ENCODE data around the gene ADAMTS1.

Gene ADAMTS1

GRCh38 chr21:26835714-26836265 is 9.4 kb downstream of the ADAMTS1 start:
- Mint-ChIP-seq H3K4me3 (no peak overlapping the region), H3K4me1 (peaks cover 15% of the 10 kb centered on the region), H3K9me3 (no peaks in the 10 kb centered on the region), H3K27ac (no peak overlapping the region), H3K27me3 (peaks cover 35% of the 10 kb centered on the region)
- ATAC-seq (no peak), DNase-seq (no peak)

DNA sequence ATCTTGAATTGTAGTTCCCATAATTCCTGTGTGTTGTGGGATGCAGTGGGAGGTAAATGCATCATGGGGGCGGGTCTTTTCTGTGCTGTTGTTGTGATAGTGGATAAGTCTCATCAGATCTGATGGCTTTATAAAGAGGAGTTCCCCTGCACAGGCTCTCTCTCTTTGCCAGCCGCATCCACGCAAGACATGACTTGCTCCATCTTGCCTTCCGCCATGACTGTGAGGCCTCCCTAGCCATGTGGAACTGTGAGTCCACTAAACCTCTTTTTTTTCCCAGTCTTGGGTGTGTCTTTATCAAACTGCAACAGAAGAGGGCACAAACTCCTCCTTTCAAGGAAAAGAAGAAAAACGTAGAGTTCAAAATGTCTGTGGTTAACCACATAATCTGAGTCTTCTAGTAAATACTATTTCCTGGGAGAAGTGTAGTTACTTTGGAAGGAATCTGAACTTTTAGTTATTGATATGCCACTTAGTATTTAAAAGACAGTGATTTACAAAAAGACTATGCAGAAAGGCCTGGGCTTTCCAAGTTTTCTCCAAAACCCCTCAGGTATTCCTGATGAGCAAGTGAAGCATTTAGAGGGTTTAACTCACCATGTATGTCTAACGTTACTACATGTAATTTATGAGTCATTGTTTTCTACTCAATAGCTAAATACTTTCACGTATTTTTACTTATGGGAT is 10.0 kb downstream of the ADAMTS1 start:
- Mint-ChIP-seq H3K27ac (no peak overlapping the region), H3K9me3 (no peaks in the 10 kb centered on the region), H3K4me3 (no peak overlapping the region), H3K27me3 (peaks cover 29% of the 10 kb centered on the region), H3K4me1 (peaks cover 11% of the 10 kb centered on the region)
- ATAC-seq (no peak), DNase-seq (no peak)

DNA sequence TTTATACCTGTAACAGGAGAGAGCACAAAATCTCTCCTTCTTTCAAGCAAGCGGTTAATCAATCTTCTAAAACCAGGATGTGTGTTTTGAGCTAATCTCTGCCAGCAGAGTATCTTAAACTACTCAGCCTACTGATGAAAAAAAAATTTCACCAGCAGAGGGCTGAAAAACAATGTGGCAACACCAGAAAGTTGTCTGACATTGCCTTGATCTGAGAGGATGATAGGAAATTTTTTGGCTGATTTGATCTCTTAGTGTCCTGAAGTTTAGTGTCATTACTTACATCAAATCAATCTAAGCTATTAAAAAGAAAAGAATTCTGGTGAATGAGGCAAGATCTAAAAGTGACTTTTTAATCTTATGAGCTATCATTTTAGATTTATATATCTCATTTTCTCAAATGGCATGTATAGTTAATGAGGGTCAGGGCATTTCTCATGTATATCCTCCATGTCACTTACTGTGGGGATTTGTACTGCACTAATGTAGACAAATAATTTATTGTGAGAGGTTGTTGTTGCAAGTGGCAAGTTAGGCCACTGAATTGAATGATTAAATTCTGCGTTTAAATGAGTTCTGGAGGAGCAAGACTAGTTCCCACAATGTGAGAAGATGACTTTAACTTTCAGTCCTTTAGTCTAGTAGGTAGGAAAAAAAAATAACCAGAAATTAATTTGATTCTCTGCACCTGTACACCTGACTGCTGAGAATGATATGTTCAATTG is 10.9 kb downstream of the ADAMTS1 start:
- peaks cover 5% of the 10 kb centered on the region for H3K4me1 Mint-ChIP-seq
- DNase-seq (no peak), ATAC-seq (no peak)
- H3K27me3 Mint-ChIP-seq = peaks cover 21% of the 10 kb centered on the region
- H3K4me3 Mint-ChIP-seq = no peak overlapping the region
- H3K27ac Mint-ChIP-seq = no peak overlapping the region
- H3K9me3 Mint-ChIP-seq = no peaks in the 10 kb centered on the region

DNA sequence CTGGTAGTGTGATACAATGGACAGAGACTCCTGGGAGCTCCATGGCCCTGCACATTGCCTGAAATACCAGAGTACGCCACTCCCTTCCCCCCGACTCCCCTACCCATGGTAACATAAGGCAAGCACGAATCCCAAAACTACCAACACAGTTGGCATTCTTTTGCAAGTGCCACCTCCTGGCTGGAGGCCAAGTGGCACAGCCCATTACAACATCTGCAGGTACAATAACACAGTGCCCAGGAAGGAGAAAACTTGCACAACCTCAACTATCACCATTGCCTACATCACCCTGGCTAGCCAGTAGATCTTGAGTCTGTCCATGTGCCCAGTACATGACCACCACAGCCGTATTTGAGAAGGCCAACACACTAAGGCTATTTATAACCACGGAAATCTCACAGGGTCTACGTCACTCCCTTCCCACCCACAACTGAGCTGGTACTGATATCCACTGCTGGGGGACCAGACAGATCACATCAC is 11.7 kb downstream of the ADAMTS1 start:
- Mint-ChIP-seq H3K4me1 (peaks cover 5% of the 10 kb centered on the region), H3K27me3 (peaks cover 13% of the 10 kb centered on the region), H3K9me3 (no peaks in the 10 kb centered on the region), H3K4me3 (no peak overlapping the region), H3K27ac (no peak overlapping the region)
- ATAC-seq (no peak), DNase-seq (no peak)

- Mint-ChIP-seq H3K27ac (no peak overlapping the region), H3K4me1 (peaks cover 5% of the 10 kb centered on the region), H3K27me3 (peaks cover 8% of the 10 kb centered on the region), H3K4me3 (no peak overlapping the region), H3K9me3 (no peaks in the 10 kb centered on the region)
- DNase-seq (no peak), ATAC-seq (no peak)
These were observed 12.2 kb downstream of the ADAMTS1 start for GRCh38 chr21:26833011-26833410.

- H3K4me1 Mint-ChIP-seq = peaks cover 5% of the 10 kb centered on the region
- no peak overlapping the region for H3K4me3 Mint-ChIP-seq
- ATAC-seq (no peak), DNase-seq (no peak)
- H3K27me3 Mint-ChIP-seq = peaks cover 3% of the 10 kb centered on the region
- no peaks in the 10 kb centered on the region for H3K9me3 Mint-ChIP-seq
- H3K27ac Mint-ChIP-seq = no peak overlapping the region
These were observed 12.7 kb downstream of the ADAMTS1 start for GRCh38 chr21:26832546-26832945.

DNA sequence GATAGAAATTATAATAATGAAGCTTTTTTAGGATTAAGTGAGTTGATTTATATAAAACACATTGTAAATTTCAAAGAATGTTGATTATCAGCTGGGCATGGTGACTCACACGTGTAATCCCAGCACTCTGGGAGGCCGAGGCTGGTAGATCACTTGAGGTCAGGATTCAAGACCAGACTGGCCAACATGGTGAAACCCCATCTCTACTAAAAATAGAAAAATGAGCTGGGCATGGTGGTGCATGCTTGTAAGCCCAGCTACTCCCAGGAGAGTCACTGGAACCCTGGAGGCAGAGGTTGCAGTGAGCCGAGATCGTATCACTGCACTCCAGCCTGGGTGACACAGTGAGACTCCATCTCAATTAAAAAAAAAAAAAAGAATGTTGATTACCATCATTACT is 18.4 kb downstream of the ADAMTS1 start:
- Mint-ChIP-seq H3K4me3 (no peak overlapping the region), H3K27ac (no peak overlapping the region), H3K9me3 (peaks cover 0 to 6% of the 10 kb centered on the region in 2 donors), H3K4me1 (no peaks in the 10 kb centered on the region), H3K27me3 (no peaks in the 10 kb centered on the region)
- no peak for DNase-seq
- no peak for ATAC-seq

- no peak for DNase-seq
- Mint-ChIP-seq H3K4me1 (no peaks in the 10 kb centered on the region), H3K9me3 (no peaks in the 10 kb centered on the region), H3K27ac (no peak overlapping the region), H3K4me3 (no peak overlapping the region), H3K27me3 (peaks cover 8% of the 10 kb centered on the region)
- ATAC-seq = no peak
These were observed 24.7 kb downstream of the ADAMTS1 start for GRCh38 chr21:26820509-26820908.

DNA sequence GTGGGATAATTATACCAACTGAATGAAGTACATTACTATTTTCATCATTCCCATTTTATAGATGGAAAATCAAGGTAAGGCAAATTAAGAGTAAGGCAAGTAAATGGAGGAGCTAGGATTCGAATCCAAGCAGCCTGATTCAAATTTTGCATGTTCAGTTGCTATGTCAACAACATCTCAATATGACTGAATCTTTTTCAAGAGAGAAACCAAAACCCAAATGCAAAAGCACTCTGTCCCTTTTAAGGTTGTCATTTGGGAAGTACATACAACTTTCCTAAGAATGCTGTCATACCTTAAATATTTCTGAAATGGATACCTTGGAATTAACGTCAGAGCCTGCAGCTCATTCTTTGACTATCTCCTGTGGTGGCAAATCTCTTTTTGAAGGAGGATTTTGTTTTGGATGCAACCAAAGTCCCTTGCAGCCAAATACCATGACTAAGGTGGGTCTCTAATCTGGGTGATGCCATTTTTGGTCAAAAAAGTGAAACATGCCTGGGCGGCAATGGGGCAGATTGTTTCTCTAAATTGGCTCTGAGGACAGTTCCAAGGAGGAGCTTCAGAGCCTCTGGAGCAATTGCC is 25.4 kb downstream of the ADAMTS1 start:
- Mint-ChIP-seq H3K4me1 (no peaks in the 10 kb centered on the region), H3K27me3 (peaks cover 8% of the 10 kb centered on the region), H3K27ac (no peak overlapping the region), H3K4me3 (no peak overlapping the region), H3K9me3 (no peaks in the 10 kb centered on the region)
- DNase-seq (no peak), ATAC-seq (no peak)

DNA sequence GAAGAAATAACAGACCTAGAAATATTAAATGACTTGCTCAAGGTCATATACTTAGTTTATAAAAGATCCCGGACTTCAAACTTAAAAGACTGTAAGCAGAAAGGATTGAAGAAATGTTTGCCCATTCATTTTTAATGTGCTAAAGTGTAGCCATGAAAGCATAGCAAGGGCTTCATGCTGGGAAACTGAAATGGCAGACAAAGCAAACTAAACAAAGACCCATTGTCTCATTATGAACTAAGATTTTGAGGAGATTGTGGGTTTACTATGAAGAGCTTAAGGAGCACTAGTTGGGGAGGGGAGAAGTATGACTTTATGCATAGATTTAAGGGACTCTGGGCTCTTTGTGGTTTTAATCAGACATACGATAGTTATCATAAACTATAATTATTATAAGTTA is 26.3 kb downstream of the ADAMTS1 start:
- no peak for ATAC-seq
- Mint-ChIP-seq H3K27ac (no peak overlapping the region), H3K4me1 (no peaks in the 10 kb centered on the region), H3K9me3 (no peaks in the 10 kb centered on the region), H3K27me3 (peaks cover 8% of the 10 kb centered on the region), H3K4me3 (no peak overlapping the region)
- no peak for DNase-seq

DNA sequence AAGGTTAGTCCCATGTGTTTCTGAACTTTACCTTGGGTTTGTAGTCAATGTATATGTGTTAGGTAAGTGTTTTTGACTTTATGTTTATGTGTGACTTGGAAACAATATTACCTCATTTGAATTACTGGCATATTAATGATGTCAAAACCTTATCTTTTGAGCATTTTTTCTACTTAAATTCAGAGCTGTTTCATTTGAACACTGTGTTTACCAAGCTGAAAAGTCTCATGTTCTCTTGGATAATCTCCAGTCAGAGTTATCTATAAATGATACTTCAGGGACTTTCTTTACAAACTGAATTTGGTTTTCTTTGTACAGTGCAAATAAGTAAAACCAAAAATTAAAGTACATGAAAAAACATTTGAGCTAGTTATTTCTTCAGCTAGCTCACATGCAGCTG is 30.0 kb downstream of the ADAMTS1 start:
- DNase-seq (no peak), ATAC-seq (no peak)
- Mint-ChIP-seq H3K27me3 (no peaks in the 10 kb centered on the region), H3K9me3 (no peaks in the 10 kb centered on the region), H3K4me1 (no peaks in the 10 kb centered on the region), H3K4me3 (no peak overlapping the region), H3K27ac (no peak overlapping the region)

DNA sequence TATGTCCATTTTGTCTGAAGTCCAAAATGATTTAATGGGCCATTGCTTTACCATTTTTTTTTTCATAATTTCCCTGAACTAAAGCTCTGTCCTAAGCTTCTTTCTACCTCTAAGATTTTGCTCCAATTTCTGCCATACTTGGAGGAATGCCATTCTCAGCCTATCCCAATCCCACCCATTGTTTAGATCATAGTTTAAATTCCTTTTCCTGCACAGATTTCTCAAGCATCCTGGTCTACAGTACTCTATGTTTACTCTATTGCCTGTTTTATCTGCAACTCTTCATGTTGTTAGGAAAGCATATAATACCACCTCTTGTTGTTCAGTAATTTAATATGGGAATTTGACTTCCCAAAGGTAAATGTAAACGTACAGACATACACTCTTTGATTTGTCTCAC is 30.8 kb downstream of the ADAMTS1 start:
- Mint-ChIP-seq H3K27ac (no peak overlapping the region), H3K27me3 (no peaks in the 10 kb centered on the region), H3K4me1 (no peaks in the 10 kb centered on the region), H3K4me3 (no peak overlapping the region), H3K9me3 (no peaks in the 10 kb centered on the region)
- DNase-seq = no peak
- no peak for ATAC-seq

- Mint-ChIP-seq H3K4me1 (no peaks in the 10 kb centered on the region), H3K27ac (no peak overlapping the region), H3K9me3 (no peaks in the 10 kb centered on the region), H3K27me3 (no peaks in the 10 kb centered on the region), H3K4me3 (no peak overlapping the region)
- DNase-seq (no peak), ATAC-seq (no peak)
These were observed 31.7 kb downstream of the ADAMTS1 start for GRCh38 chr21:26813426-26813998.

DNA sequence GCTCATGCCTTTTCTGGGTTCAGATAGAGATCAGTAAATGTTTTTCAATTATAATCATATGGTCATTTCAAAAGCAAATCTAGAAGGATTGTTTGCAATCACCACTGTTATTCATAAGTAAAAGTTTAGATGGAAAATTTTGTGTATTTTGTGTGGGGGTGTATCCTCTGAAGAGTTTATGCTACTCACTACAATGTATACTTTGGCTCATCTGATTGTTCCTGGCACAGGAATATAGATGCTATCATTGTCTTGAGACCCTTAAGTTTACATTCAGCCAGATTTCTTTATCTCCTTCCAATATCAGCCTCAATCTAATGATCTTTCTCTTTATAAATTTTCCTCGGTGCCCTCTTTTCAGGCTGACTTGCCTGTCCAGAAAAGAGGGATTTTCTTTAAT is 33.0 kb downstream of the ADAMTS1 start:
- Mint-ChIP-seq H3K9me3 (no peaks in the 10 kb centered on the region), H3K27ac (no peak overlapping the region), H3K27me3 (no peaks in the 10 kb centered on the region), H3K4me1 (no peaks in the 10 kb centered on the region), H3K4me3 (no peak overlapping the region)
- DNase-seq (no peak), ATAC-seq (no peak)

DNA sequence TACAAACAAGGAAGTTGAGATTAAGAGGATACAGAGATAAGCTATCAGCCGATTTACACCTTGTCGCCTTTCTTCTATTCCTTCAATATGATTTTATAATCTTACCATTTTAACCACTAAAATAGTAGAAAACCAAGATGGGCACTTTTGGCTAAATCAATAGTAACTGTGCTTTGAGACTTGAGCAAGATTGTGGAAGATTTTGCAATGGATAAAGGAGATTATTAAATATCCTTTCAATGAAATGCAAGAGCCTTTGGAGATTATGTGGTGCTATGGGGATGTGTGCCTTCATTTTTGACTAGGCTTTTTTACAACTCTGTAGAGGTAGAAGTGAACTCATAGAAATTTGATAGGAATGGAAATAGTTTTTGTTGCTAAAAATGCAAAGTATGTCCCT is 33.7 kb downstream of the ADAMTS1 start:
- no peak for ATAC-seq
- Mint-ChIP-seq H3K4me3 (no peak overlapping the region), H3K4me1 (no peaks in the 10 kb centered on the region), H3K9me3 (no peaks in the 10 kb centered on the region), H3K27me3 (no peaks in the 10 kb centered on the region), H3K27ac (no peak overlapping the region)
- DNase-seq = no peak
